ENCODE results near the gene TRAK2.
"Not testable (repeated sequence)": the region's sequence is repeated elsewhere in the genome, so short reads cannot be mapped to it uniquely, and the experiment has no call there.

Gene TRAK2

DNA sequence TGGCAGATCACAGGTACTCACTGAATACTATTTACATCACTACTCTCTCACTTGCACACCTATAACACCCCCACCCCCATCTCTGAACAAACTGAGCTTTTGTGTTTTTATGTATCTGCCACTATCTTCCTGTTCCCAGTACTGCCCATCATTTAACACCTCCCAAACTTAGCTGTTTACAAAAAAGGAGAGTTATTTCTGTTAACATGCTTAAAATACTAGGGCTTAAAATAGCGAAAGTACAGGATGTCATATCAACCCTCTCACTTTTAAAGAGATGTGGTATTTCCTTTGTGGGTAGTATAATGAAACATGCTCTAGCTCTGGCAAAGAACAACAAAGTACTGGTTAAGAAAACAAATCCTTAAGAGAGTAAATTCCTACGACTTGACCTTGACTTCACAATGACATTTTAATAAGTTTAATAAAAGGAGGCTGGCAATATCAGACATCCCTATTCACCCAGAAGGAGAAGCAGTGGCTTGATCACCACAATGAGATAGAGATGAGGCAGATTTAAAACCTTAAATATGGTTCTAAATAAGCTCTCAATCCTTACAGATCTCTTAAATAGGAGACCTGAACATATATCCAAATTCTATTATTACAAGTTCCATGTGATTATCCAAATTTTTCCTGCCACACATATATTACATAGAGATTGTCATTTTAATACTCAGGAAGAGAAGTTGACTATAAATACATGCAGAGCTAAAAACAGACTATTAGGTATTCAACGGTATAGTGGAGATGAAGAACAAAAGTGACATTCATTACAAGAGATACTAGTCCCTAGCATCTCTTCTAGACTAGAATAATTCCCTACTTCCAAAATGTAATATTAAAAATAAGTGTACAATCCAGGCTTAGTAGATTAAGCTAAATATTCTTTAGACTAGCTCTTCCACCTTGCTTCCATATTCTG is 36.9 kb downstream of the TRAK2 start:
- no peak for DNase-seq (ENCODE audit: low read depth)

DNA sequence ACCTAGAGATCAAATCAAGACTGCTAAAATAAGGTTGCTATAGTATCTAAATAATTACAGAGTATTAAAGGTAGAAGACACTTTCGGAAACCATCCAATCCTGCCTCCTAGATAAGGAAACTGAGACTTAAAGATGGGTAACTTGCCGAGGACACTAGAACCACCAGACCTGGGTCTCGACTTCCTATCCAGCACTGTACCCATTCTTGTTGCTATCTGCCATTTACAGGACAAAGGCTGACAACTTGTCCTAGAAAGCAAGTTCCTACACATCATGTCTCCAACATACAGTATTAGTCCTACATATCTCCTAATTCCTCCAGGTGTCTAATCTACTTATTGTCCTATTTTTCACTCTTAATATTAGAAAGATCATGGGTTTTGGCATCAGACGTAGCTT is 37.7 kb downstream of the TRAK2 start:
- no peak for DNase-seq (ENCODE audit: low read depth)

DNA sequence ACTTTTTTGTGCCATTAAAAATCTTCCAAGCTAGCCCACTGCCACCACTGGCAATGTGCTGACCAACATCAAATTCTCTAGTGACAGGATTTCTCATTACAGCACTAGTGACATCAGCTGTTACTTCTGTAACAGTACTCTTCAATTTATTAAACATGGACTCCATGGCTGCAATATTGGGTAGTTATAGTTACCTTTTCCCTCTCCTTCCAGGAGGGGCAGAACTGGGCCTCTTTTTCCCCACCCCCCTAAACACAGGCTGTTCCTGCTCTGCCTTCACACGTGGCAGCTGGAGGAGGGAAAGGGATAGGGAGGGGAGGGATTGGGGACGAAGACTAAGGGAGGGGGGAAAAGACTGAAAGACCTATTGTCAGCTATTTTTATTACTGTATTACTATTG is 38.1 kb downstream of the TRAK2 start:
- no peak for DNase-seq (ENCODE audit: low read depth)

DNA sequence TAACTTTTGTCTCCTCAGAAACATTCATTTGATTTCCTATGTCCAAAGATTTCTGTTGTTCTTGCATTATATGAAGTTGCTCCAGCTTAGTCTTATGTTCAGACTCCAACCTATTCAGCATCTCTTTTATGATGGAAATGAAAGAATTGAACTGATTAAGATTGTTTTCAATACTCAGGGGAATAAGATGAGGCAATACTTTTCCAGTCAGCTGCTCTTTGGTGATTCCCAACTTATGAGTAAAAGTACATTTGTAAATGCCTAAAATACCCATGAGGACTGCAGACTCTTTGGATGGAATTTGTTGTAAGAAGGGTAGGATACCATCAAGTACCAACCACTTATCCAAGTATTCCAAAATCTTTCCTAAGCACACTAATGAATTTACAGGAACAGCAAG is 39.8 kb downstream of the TRAK2 start:
- no peak for DNase-seq (ENCODE audit: low read depth)

DNA sequence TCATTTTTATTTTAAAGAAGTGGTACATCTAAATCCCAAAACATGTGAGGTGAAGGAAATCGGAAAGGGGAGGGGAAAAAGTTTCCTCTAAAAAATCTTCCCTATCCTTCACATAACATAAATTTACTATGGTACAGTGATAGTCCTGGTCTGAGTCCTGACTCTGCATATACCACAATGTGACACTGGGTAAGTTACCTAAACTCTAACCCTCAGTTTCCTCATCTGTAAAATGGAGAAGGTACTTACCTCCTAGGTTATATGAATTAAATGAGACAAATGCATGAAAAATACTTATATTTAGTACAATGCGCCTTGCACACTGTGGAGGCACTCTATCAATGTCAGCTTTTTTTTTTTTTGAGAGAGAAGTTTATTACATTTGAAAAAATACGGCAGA is 42.3 kb downstream of the TRAK2 start:
- no peak for DNase-seq (ENCODE audit: low read depth)

DNA sequence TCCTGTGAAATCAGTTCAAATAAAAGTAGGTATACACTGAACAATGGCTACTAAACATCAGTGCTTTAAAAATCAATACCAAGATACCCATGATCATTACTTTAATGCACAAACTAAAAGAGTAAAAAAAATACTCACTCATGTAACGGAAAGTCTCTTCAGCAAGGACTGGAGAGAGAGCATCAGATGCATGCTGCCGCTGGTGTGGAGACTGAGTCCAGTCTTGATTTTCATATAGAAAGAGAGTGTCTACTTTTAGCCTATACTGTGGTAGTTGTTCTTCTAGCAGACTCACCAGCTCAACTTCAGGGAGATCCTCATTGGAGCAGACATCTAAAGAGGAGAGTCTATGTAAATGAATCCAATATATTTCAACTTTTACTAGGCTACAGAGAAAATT is 44.0 kb downstream of the TRAK2 start:
- no peak for DNase-seq (ENCODE audit: low read depth)

DNA sequence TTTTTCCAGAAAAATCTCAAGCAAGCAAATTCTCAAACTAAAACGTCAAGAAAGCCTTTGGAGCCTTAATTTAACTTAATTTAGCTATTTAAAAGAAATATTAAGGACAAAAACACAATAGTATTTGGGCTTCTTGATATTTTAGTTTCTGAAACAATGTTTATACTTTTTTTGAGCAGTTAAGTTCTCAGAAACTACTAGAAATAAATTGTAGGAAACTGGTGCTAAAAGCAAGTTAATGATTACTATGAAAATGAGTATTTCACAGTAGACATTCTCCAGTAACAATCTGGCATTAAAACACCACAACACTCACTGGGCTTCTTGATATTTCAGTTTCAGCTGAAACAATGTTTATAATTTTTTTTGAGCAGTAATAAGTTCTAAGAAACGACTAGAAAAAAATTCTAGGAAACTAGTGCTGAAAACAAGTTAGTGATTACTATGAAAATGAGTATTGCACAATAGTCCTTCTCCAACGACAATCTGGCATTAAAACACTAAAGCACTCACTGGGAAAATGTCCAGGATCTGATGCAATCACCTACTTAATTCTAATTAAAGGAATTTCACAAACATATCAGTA is 45.1 kb downstream of the TRAK2 start:
- no peak for DNase-seq (ENCODE audit: low read depth)

DNA sequence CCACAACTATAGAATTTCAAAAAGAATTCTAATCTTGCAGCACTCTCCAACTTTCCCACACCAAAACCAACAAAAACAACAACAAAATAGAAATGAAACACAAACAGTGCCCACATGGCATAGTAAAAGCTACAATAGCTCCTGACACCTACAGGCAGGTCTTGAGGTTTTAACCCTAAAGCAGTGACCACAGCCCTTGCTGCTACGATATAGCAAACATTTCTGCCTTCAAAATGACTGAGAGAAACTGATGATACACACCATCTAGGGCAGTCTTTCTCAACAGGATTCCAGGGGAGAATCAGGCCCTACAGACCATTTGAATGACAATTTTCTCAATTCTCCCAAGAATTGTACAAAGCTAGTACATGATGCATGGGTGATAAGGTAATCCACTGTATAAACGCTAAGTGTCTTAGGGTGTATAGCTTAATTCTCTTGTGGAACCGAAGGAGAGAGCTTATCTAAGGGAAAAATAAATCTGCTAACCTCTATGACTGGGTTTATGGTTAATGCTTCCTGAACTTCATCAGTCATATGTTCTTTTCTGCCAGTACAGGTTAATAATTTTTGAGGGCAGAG is 46.5 kb downstream of the TRAK2 start:
- no peak for DNase-seq (ENCODE audit: low read depth)

DNA sequence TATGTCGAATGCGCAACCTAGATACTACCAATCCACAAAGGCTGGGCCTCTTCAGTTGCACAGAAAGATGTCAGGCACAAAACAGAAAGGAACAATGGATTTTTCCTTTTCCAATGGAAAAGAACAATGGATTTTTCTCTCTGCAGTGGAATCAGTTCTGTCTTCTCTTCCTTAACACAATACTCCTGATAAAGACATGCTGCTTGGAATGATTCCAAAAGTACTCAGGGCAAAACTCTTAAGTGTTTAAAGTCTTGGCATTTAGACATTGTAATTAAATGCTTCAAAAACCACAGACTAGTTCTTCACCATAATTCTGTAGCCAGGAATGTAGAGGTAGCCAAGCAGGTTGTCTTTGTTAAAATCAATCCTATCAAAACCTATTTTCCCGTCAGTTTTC is 47.4 kb downstream of the TRAK2 start:
- DNase-seq (ENCODE audit: low read depth), result no peak

DNA sequence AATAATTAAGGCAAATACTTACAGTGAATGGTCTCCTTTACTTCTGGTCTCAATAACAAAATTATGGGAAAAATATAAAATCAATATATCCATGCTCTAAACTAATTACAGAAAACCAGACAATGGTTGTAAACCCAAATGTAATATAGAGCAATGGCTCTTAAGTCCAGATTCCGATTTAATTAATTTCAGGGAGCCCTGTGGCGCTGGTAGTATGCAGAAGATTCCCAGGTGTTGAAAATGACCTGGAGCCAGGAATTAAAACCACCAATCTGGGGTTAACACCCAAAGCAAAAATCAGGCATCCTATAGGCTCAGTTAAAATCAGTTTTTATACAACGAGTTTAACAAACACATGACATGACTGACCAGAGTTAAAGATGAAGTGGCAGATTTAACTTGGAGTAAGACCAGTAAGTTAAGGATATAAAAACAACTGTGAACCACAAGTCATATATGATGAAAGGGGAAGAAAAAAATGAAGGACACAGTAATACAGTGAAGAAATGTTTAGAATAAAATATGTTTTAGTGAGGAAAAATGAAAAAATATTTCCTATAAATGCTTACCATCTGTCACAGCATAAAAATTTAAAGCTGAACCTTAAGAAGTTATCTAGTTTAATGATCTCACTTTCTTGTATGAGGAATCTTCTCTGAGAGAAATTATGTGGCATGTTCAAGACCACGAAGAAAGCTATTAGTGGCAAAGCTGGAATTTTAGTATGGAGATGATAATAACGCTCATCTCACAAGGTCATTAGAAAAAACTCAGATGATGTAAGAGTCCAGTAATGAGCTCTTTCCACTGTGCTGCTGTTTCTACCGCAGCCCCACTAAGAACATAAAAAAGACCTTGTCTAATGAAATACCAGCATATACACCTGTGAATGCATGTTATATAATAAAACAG is 48.4 kb downstream of the TRAK2 start:
- DNase-seq (ENCODE audit: low read depth), result no peak

DNA sequence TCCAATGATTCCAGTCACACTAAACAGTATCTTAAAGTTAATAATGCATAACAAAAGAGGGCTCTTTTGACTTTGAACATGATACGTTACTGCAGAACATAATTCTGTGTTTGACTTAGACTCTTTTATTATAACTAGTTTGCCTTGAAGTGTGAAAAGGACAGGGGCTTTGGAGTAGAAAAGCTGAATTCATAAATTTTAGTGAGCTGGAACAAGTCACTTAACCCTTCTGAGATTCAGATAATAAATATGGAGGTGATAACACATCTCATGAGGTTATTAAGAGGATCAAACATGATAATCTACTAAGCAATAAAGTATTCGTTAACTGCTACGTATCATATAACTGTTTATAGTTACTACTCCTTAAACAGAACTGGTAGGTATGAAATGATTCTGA is 49.4 kb downstream of the TRAK2 start:
- DNase-seq (ENCODE audit: low read depth), result no peak

DNA sequence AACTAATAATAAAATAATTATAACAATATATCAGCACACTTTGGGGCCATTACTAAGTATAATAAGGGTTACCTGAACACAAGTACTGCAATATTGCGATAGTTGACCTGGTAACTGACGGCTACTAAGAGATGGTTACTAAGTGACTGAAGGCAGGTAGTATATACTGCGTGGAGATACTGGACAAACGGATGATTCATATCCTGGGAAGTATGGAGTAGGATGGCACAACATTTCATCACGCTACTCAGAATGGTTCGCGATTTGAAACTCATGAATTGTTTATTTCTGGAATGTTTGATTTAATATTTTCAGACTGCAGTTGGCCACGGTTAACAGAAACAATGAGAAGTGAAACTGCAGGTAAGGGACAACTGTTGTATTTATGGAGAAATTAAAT is 54.7 kb downstream of the TRAK2 start:
- no peak for DNase-seq (ENCODE audit: low read depth)

DNA sequence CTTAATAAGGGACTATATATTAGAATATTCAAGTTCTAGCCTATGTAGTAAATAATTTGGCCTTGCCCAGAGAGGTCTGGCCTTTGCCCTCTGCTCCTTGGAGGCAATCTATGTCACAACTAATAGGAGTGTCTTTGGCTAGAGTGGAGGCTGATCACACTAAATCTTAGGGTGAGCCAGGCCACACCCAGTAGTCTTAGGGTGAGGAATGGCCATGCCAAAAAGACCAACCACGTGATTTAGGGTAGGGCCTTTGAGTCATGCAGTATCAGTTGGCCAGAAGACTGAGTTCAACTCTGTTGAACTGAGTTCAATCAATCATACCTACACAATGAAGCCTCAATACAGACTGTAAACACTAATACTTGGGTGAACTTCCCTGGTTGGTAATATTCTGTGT is 68.1 kb downstream of the TRAK2 start:
- no peak for DNase-seq (ENCODE audit: low read depth)

DNA sequence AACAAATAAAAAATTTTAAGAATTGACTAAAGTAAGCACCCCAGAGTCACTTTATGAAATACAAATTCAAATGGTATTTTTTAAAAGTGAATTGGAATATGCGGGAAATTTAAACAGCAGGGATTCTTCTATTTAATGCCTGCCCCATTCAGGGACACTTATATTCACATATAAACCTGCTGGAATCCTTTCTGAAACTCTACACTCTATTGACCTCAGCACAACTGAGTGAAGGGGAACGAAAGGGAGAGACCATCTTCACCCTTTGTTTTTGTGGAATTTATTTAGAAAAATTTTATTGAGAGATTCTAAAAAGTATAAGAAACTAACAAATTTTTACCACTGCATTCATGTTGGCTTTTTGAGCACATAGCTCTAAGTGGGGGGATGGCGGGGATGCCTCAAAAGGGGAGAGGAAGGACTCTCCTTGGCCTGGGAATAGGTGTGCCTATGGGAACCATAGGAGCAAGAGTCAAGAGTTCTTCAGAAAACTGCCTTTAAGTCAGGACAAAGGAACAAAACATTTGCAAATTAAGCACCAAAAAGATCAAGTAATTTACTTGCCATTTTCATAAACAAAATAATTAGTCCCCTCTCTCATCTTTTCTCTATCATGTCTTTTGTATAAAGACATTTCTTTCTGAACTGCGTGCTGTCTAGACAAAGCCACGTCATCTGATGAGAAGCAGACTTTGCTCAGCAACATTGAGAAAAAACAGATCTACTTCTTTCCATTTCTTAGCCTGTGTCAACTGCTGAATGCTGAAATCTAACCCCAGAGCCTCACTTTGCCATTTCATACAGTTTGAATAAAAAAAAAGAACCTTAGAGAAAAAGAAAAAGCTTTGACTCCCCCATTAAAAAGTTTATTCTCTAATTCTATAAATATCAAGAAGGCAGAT is 72.5 kb downstream of the TRAK2 start:
- DNase-seq (ENCODE audit: low read depth), result no peak

DNA sequence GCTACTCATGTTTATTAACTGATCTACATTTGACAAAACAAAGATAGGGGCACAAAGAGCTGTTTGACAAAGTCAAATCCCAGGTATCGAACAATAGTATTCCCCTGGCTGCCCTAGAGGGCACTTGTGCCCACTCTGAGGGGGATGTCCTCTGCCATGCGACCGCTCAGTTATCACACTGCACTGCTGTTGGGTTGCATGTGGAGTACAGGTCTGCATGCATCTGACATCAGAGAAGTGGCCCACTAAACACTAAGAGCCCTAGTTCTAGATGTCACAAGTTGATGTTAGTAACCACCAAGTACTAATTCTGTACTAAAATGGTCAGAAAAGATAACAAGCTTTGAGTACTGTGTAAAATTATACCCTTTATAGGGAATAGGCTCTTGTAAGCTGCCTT is 74.0 kb downstream of the TRAK2 start:
- no peak for DNase-seq (ENCODE audit: low read depth)

DNA sequence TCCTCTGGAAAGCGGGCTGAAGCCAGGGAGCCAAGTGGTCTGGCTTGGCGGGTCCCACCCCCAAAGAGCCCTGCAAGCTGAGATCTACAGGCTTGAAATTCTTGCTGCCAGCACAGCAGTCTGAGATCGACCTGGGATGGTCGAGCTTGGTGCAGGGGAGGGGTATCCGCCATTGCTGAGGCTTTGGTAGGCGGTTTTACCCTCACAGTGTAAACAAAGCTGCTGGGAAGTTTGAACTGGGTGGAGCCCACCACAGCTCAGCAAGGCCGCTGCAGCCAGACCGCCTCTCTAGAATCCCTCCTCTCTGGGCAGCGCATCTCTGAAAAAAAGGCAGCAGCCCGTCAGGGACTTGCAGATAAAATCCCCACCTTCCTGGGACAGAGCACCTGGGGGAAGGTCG is 81.5 kb downstream of the TRAK2 start:
- no peak for DNase-seq (ENCODE audit: low read depth)

DNA sequence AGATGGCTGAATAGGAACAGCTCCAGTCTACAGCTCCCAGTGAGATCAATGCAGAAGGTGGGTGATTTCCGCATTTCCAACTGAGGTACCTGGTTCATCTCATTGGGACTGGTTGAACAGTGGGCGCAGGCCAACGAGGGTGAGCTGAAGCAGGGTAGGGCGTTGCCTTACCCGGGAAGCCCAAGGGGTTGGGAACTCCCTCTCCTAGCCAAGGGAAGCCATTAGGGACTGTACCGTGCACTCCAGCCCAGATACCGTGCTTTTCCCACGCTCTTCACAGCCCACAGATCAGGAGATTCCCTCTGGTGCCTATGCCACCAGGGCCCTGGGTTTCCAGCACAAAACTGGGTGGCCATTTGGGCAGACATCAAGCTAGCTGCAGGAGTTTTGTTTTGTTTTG is 81.9 kb downstream of the TRAK2 start:
- DNase-seq (ENCODE audit: low read depth), result not testable (repeated sequence)

DNA sequence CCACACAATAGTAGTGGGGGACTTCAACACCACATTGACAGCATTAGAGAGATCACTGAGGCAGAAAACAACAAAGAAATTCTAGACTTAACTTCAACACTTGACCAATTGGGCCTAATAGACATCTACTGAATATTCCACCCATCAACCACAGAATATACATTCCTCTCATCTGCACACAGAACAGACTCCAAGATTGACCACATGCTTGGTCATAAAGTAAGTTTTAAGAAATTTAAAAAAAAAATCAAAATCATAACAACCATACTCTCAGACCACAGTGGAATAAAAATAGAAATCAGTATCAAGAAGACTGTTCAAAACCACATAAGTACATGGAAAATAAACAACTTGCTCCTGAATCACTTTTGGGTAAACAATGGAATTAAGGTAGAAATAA is 85.1 kb downstream of the TRAK2 start:
- no peak for DNase-seq (ENCODE audit: low read depth)

DNA sequence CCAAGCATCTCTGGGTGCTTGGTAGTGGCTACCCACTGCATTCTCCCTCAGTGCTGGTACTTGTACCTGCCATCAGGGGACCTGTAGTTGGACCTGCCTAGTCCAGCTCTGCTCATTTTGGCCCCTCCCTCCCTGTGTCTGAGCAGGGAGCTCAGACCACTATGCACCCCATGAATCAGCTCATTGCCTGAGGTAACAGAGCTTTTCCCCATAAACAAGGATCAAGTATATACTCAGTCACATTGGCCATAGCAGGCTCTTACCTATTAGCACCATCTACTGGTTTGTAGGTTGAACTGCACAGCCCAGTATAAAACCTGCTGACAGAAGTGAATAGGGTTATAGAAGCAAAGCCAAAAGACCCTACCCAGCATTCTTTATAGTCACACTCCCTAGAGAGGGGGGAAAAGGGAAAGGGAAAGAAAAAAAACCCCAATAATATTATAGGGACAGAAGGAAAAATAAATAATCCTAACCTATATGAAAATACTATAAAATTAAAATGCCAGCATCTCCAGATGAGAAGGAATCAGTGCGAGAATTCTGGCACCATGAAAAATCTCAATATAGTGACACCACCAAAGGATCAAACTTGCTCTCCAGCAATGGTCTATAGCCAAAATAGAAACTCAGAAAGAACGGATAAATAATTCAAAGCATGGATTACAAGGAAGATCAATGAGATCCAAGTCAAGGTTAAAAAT is 87.2 kb downstream of the TRAK2 start:
- DNase-seq (ENCODE audit: low read depth), result no peak

DNA sequence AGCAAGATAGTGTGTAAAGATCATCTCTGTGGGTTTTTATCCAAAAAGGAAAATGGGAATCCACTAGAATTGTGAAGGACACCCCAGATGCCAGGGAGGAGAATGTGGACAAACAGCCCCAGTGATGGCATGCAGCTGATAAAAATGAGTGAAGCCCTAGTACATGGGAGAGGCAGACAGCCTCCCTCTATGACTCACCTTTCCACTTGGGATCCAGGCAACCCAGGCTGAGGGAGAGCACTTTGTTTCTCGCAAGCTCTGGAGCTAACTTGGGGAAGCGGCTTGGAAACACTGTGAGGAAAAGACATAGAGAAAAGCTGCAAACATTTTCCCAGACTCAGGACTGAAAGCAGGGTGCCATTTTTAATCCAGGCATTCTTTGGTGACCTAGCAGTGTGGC is 88.9 kb downstream of the TRAK2 start:
- DNase-seq (ENCODE audit: low read depth), result no peak

Data from stimulated activated CD8-positive, alpha-beta memory T cell treated with anti-CD3 and anti-CD28 coated beads, Interleukin-15, amount 100 ng/mL, for 1 hour (primary cell).